Common myeloid progenitor, CD34-positive (primary cell): Measurements from ENCODE around the gene SNTN.

Source experiments
- CTCF ChIA-PET: fragments of 350-600 bp; sonication (Branson Sonifier 250); formaldehyde crosslinking; loops from one replicate; lab custom pipeline; 2021; ENCODE audit warnings: antibody characterized with exemption; lab: Charles Lee
- POLR2A ChIA-PET: fragments of 350-600 bp; sonication (Branson Sonifier 250); formaldehyde crosslinking; loops from one replicate; lab custom pipeline; 2021; ENCODE audit warnings: antibody characterized with exemption; lab: Charles Lee
- DNase-seq, 3 donors: peaks; one replicate each; pipeline versions ENCODE4 v3.0.0 to v3.0.0-alpha.2; 2013
- H3K27ac ChIP-seq, 2 experiments: 1 replicate in 1 of 2; 2 replicates in 1 of 2; pipeline ENCODE4 v1.7.0; 2013; ENCODE audit warnings: inconsistent platforms in 2 of 2, low read length in 2 of 2, mild to moderate bottlenecking in 2 of 2, low read depth in 1 of 2, moderate library complexity in 1 of 2; ENCODE audit not compliant: severe bottlenecking in 2 of 2, insufficient read depth in 1 of 2, poor library complexity in 1 of 2
- H3K27me3 ChIP-seq, 5 experiments: replicated peaks in 2 of 5; 1 replicate in 3 of 5; 2 replicates in 2 of 5; pipeline versions ENCODE4 v1.6.1 to v1.7.0; 2013; ENCODE audit warnings: low read length in 4 of 5, mild to moderate bottlenecking in 2 of 5, moderate library complexity in 2 of 5, inconsistent platforms in 1 of 5; ENCODE audit not compliant: insufficient read depth in 5 of 5, control insufficient read depth in 4 of 5
- H3K36me3 ChIP-seq, 4 experiments: 1 replicate in 2 of 4; 2 replicates in 2 of 4; pipeline versions ENCODE4 v1.6.1 to v1.7.0; 2013; ENCODE audit warnings: low read length in 3 of 4, control low read depth in 1 of 4, mild to moderate bottlenecking in 1 of 4; ENCODE audit not compliant: control insufficient read depth in 4 of 4, insufficient read depth in 4 of 4
- H3K4me1 ChIP-seq, 4 experiments: 1 replicate in 3 of 4; 2 replicates in 1 of 4; pipeline versions ENCODE4 v1.6.1 to v1.7.1; 2013; ENCODE audit warnings: low read length in 3 of 4, mild to moderate bottlenecking in 3 of 4, control low read depth in 1 of 4, inconsistent platforms in 1 of 4, moderate library complexity in 1 of 4; ENCODE audit not compliant: control insufficient read depth in 4 of 4, insufficient read depth in 4 of 4; ENCODE audit errors: control extremely low read depth in 1 of 4
- H3K4me3 ChIP-seq, 7 experiments: 1 replicate in 4 of 7; 2 replicates in 3 of 7; pipeline versions ENCODE4 v1.5.1 to v1.7.0; 2013; ENCODE audit warnings: mild to moderate bottlenecking in 7 of 7, low read length in 6 of 7, moderate library complexity in 6 of 7, inconsistent platforms in 2 of 7, low read depth in 2 of 7, control low read depth in 1 of 7; ENCODE audit not compliant: insufficient read depth in 4 of 7, control insufficient read depth in 1 of 7; ENCODE audit errors: extremely low read depth in 1 of 7
- H3K9me3 ChIP-seq, 5 experiments: 1 replicate in 4 of 5; 2 replicates in 1 of 5; pipeline versions ENCODE4 v1.6.1 to v1.7.1; 2013; ENCODE audit warnings: low read length in 4 of 5, mild to moderate bottlenecking in 2 of 5, inconsistent platforms in 1 of 5, low read depth in 1 of 5, moderate library complexity in 1 of 5; ENCODE audit not compliant: control insufficient read depth in 4 of 5, insufficient read depth in 2 of 5; ENCODE audit errors: control extremely low read depth in 1 of 5
- WGBS: methylation state at CpG from one replicate; pipeline ENCODE4 v1.1.5; 2013; ENCODE audit not compliant: insufficient coverage; 5-methylcytosine and 5-hydroxymethylcytosine counted together

Gene SNTN

DNA sequence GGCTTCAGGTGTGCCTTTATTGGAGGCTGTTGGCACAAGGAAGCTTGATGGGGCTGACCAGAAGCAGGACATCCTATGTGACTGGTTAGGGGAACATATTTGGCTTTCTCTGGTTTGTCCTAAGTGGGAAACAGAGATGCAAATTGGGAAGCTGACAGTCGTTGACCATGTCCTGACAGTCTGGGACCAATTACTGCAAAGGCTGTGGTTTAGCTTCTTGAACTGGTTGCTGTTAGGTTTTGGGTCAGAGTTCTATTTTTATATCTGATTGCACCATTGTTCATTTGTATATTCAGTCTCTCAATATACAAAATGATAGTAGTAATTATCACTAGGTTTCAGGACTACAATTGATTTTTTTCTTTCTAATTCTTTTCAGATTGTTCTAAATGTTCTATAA, 36.8 kb downstream of the SNTN start:
- no peaks in the 10 kb centered on the region for H3K36me3 ChIP-seq
- DNase-seq, result no peak
- no CpG with 5 or more reads among the region's 1 CpG for WGBS
- H3K9me3 ChIP-seq, result peaks cover 0 to 10% (median 0%) of the 10 kb centered on the region in 5 experiments
- ChIA-PET POLR2A (no interaction called here), CTCF (no interaction called here)
- H3K4me1 ChIP-seq, result no peaks in the 10 kb centered on the region
- H3K27ac ChIP-seq, result no peak overlapping the region
- no peak overlapping the region for H3K4me3 ChIP-seq
- H3K27me3 ChIP-seq, result no peaks in the 10 kb centered on the region

GRCh38 chr3:63693351-63693750, 40.9 kb downstream of the SNTN start:
- peaks cover 0 to 10% (median 0%) of the 10 kb centered on the region in 5 experiments for H3K9me3 ChIP-seq
- H3K27me3 ChIP-seq, result no peaks in the 10 kb centered on the region
- ChIA-PET CTCF (no interaction called here), POLR2A (no interaction called here)
- no peak overlapping the region for H3K4me3 ChIP-seq
- no peak overlapping the region for H3K27ac ChIP-seq
- no peaks in the 10 kb centered on the region for H3K4me1 ChIP-seq
- DNase-seq, result no peak
- no peaks in the 10 kb centered on the region for H3K36me3 ChIP-seq

DNA sequence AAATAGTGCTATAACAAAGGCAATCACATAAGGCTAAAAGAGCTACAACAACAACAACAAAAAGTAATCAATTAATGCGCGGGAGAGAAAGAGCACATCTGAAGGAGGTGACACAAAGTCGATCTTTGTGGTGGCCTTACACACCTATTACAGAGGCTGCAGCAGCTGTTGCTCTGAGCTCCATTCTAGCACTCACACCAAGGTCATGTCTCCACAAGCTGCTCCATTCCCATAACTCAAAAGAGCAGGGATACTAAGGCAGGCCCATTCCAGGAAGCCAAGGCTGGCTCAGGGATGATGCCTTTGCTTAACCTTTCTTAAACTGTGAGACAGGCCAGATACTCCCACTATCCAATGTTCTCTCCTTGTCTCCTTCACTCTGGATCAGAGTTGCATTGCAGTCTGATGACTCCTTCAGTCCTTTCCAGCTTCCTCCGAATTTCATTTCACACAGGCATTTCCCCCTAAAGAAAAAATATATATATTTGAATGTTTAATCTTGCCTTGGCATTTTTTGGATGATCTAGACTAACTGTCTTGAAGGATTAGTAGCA, 52.7 kb downstream of the SNTN start:
- Histone ChIP-seq H3K4me3 (no peak overlapping the region), H3K36me3 (no peaks in the 10 kb centered on the region), H3K27me3 (no peaks in the 10 kb centered on the region), H3K27ac (no peak overlapping the region), H3K9me3 (no peaks in the 10 kb centered on the region), H3K4me1 (no peaks in the 10 kb centered on the region)
- POLR2A ChIA-PET, result no interaction called here
- 100% methylated on average over 3 of the region's 4 CpGs for WGBS
- CTCF ChIA-PET, result no interaction called here
- DNase-seq, result no peak

DNA sequence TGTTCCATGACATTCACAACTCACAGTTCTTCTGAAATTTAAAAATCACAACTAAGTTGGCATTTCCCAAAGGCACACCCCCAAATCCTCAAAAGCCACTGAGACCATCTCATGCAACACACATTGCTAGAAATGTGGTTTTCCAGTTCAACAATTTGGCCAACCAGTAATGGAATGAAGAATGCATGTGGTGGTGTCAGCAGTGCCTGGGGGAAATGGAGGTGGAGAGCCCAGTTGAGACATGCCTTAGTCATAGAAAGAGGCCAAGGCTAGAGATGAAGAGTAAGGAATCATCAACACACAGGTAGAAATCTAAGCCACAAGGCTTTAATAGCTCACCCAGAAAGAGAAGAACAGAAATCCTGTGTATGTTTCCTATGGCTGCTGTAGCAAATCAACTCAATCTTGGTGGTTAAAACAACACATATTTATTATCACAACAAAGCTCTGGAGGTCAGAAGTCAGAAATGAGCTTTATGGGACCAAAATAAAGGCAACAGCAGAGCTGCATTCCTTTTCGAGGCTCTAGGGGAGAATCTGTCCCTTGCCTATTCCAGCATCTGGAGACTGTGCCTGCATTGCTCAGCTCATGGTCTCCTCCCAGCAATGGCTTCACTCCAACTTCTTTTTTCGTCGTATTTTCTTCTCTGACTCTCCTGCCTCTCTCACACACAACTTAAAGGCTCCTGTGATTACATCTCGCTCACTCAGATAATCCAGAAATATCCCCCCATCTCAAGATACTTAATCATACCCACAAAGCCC, 54.0 kb downstream of the SNTN start:
- H3K4me1 ChIP-seq, result no peaks in the 10 kb centered on the region
- no peaks in the 10 kb centered on the region for H3K9me3 ChIP-seq
- ChIA-PET POLR2A (no interaction called here), CTCF (no interaction called here)
- no peaks in the 10 kb centered on the region for H3K36me3 ChIP-seq
- H3K4me3 ChIP-seq, result no peak overlapping the region
- DNase-seq, result no peak
- no peaks in the 10 kb centered on the region for H3K27me3 ChIP-seq
- WGBS, result 87% methylated on average over 4 of the region's 4 CpGs
- H3K27ac ChIP-seq, result no peak overlapping the region

DNA sequence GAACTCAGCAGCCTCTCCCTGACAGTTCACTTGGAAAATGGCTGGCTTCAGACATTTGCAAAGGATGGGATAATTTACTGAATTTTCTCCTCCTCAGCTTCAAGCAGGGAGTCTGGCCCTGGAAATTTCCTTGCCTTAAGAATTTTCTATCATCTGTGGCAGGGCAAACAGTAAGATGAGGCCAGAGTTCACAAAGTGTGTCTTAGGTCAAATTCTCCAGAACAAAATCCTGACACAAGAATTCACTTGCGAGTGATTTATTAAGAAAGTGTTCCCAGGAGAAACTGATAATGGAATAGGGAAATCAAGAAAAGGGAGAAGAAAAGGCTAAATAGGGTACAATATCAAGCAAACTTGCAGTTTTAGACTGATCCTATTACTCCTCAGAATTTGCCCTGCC, 55.3 kb downstream of the SNTN start:
- Histone ChIP-seq H3K36me3 (no peaks in the 10 kb centered on the region), H3K4me3 (no peak overlapping the region), H3K27ac (no peak overlapping the region), H3K27me3 (no peaks in the 10 kb centered on the region), H3K4me1 (no peaks in the 10 kb centered on the region), H3K9me3 (no peaks in the 10 kb centered on the region)
- no peak for DNase-seq
- no CpG with 5 or more reads among the region's 1 CpG for WGBS
- ChIA-PET POLR2A (no interaction called here), CTCF (no interaction called here)

GRCh38 chr3:63709576-63709975, 57.1 kb downstream of the SNTN start:
- Histone ChIP-seq H3K36me3 (no peaks in the 10 kb centered on the region), H3K27me3 (no peaks in the 10 kb centered on the region), H3K27ac (no peak overlapping the region), H3K9me3 (no peaks in the 10 kb centered on the region), H3K4me1 (no peaks in the 10 kb centered on the region), H3K4me3 (no peak overlapping the region)
- CTCF ChIA-PET, result no interaction called here
- POLR2A ChIA-PET, result no interaction called here
- 89% methylated on average over 3 of the region's 3 CpGs for WGBS
- no peak for DNase-seq
